Cardiac ventricle fibroblast (primary cell): ENCODE measurements around the gene RASGRF2. TPM values are rescaled to one million over a fixed set of nuclear protein-coding genes. Genes with fewer than 3 reads are reported as not detected.

Experiments used
- total RNA-seq: library from RNA; depleted of rRNA; stranded (reverse); fragments of >200 nt; gene quantifications from 2 replicates; pipeline ENCODE4 v1.2.3, GENCODE V29; 2015

RASGRF2 gene
- 0.29 and 0.56 TPM in 2 replicates for total RNA-seq

GRCh38 chr5:80959768-80960442 lies at the start of gene RASGRF2:
TSS of gene RASGRF2 (plus strand) at chr5:80960363. CDS start at chr5:80960739, 376 bp downstream.

DNA sequence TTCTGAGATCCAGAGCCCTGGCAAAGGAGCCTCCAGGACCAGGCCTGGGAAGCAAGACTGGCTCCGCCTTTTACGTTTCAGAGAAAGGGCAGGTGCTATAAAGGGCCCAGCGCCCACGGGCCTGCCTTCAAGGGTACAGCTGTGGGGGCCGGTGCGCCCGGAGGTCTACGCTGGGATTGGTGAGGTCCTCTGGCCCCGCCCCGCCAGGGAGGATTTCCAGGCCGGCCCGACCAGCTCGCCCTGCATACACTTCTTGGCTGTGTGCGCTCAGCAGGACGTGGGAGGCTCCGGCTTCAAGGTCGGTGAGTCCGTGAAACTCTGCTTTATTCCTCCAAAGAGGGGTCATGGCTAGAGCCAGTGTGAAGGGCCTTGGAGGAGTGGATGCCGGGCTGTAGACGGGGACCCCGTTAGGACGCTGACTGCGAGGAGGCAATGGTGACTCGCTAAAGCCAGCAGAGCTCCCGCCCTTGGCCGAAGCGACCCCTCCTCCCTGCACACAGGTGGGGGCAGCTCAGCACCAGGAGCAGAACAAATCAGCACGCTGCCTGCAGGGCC lies 273.0 kb downstream of the RASGRF2 start, which contains the start of gene CKMT2:
TSS of gene CKMT2 (plus strand) at position 243 of the 555 bp plus-strand sequence. CDS start 17,811 bp downstream, outside the sequence.

